Ascending aorta (tissue), 2 donors: Measurements from ENCODE around the gene LRPPRC. TPM values are rescaled to one million over a fixed set of nuclear protein-coding genes. Genes with fewer than 3 reads are reported as not detected.

ENCODE experiments used
- DNase-seq, 2 donors: peaks; one replicate each; pipeline ENCODE4 v3.0.0-alpha.2; 2019; ENCODE audit warnings: low spot score in 2 of 2
- H3K27ac ChIP-seq, 2 donors: fragments of 200-600 bp; sonication (generic); one replicate each; pipeline ENCODE4 v1.5.1; 2016 to 2017; ENCODE audit warnings: mild to moderate bottlenecking in 1 of 2
- H3K27me3 ChIP-seq: fragments of 200-600 bp; sonication (generic); one replicate; pipeline ENCODE4 v1.5.1; 2017
- H3K36me3 ChIP-seq, 2 donors: fragments of 200-600 bp; sonication (generic); one replicate each; pipeline ENCODE4 v1.5.1; 2016
- H3K4me1 ChIP-seq, 2 donors: fragments of 200-600 bp; sonication (generic); one replicate each; pipeline ENCODE4 v1.5.1; 2016 to 2017; ENCODE audit warnings: mild to moderate bottlenecking in 1 of 2
- H3K4me3 ChIP-seq, 2 donors: fragments of 200-600 bp; sonication (generic); one replicate each; pipeline ENCODE4 v1.5.1; 2016 to 2017; ENCODE audit warnings: mild to moderate bottlenecking in 1 of 2
- H3K9me3 ChIP-seq, 2 donors: fragments of 200-600 bp; sonication (generic); one replicate each; pipeline ENCODE4 v1.5.1; 2016
- CTCF ChIP-seq, 3 experiments: fragments of 200-600 bp in 2 of 3; fragments of 450-650 bp in 1 of 3; sonication (generic) in 2 of 3; IDR thresholded peaks; one replicate each; pipeline ENCODE4 v1.5.1; 2016 to 2019; ENCODE audit warnings: antibody characterized with exemption in 3 of 3, mild to moderate bottlenecking in 1 of 3, moderate library complexity in 1 of 3
- intact Hi-C: fragments of 100-400 bp; cut with DNase I; formaldehyde crosslinking; loops from one replicate; pipeline ENCODE4 v1.15.1; 2023
- total RNA-seq: library from RNA; depleted of rRNA; stranded (reverse); fragments of >200 nt; gene quantifications from one replicate; pipeline ENCODE4 v1.1.0, GENCODE V29; 2016

LRPPRC gene
- total RNA-seq, 1 donor from 2014 or later: 78.1 TPM

GRCh38 chr2:43993437-43993836, 2.4 kb downstream of the LRPPRC start:
- DNase-seq: no peak
- intact Hi-C loops: no loop called here
- no peak overlapping the region for H3K4me3 ChIP-seq
- peaks cover 5% of the 10 kb centered on the region in 2 donors for H3K36me3 ChIP-seq
- no peak overlapping the region for H3K27ac ChIP-seq
- TF ChIP-seq CTCF (IDR thresholded peaks at IDR 0.05): no peak
- H3K9me3 ChIP-seq: no peaks in the 10 kb centered on the region
- H3K27me3 ChIP-seq: no peaks in the 10 kb centered on the region
- peaks cover 8 to 18% of the 10 kb centered on the region in 2 donors for H3K4me1 ChIP-seq

- no peaks in the 10 kb centered on the region for H3K9me3 ChIP-seq
- H3K4me3 ChIP-seq: no peak overlapping the region
- peaks cover 5% of the 10 kb centered on the region in 2 donors for H3K36me3 ChIP-seq
- no peak for TF ChIP-seq CTCF (IDR thresholded peaks at IDR 0.05)
- DNase-seq: no peak
- H3K4me1 ChIP-seq: peaks cover 3 to 10% of the 10 kb centered on the region in 2 donors
- intact Hi-C loops: no loop called here
- H3K27me3 ChIP-seq: no peaks in the 10 kb centered on the region
- H3K27ac ChIP-seq: no peak overlapping the region
These were observed 6.2 kb downstream of the LRPPRC start for GRCh38 chr2:43989545-43989944.

- intact Hi-C loops: no loop called here
- H3K36me3 ChIP-seq: peaks cover 7 to 11% of the 10 kb centered on the region in 2 donors
- TF ChIP-seq CTCF (IDR thresholded peaks at IDR 0.05): no peak
- H3K27ac ChIP-seq: no peak overlapping the region
- H3K27me3 ChIP-seq: no peaks in the 10 kb centered on the region
- H3K9me3 ChIP-seq: no peaks in the 10 kb centered on the region
- no peak overlapping the region for H3K4me3 ChIP-seq
- H3K4me1 ChIP-seq: no peaks in the 10 kb centered on the region
- DNase-seq: no peak
These were observed 9.2 kb downstream of the LRPPRC start for GRCh38 chr2:43986600-43986999.

- Histone ChIP-seq H3K9me3 (no peaks in the 10 kb centered on the region), H3K27me3 (no peaks in the 10 kb centered on the region), H3K36me3 (peaks cover 9 to 23% of the 10 kb centered on the region in 2 donors), H3K4me3 (no peak overlapping the region), H3K27ac (no peak overlapping the region), H3K4me1 (no peaks in the 10 kb centered on the region)
- DNase-seq: no peak
- TF ChIP-seq CTCF (IDR thresholded peaks at IDR 0.05): no peak
- intact Hi-C loops: no loop called here
These were observed 10.4 kb downstream of the LRPPRC start for GRCh38 chr2:43985359-43985758.

GRCh38 chr2:43984533-43984932, 11.3 kb downstream of the LRPPRC start:
- Histone ChIP-seq H3K27ac (no peak overlapping the region), H3K4me3 (no peak overlapping the region), H3K36me3 (peaks cover 12 to 26% of the 10 kb centered on the region in 2 donors), H3K27me3 (no peaks in the 10 kb centered on the region), H3K9me3 (no peaks in the 10 kb centered on the region), H3K4me1 (no peaks in the 10 kb centered on the region)
- intact Hi-C loops: no loop called here
- DNase-seq: no peak
- no peak for TF ChIP-seq CTCF (IDR thresholded peaks at IDR 0.05)

GRCh38 chr2:43980902-43981301, 14.9 kb downstream of the LRPPRC start:
- Histone ChIP-seq H3K27ac (no peak overlapping the region), H3K4me1 (no peaks in the 10 kb centered on the region), H3K36me3 (peaks cover 35 to 45% of the 10 kb centered on the region in 2 donors), H3K4me3 (no peak overlapping the region), H3K9me3 (no peaks in the 10 kb centered on the region), H3K27me3 (no peaks in the 10 kb centered on the region)
- no peak for DNase-seq
- TF ChIP-seq CTCF (IDR thresholded peaks at IDR 0.05): no peak
- intact Hi-C loops: no loop called here
